SK-N-SH (cell line): Measurements from ENCODE around the gene KAT8.

Experiments used
- EZH2phosphoT487 ChIP-seq: fragments of 200-600 bp; sonication (generic); IDR thresholded peaks from 2 replicates; pipeline ENCODE4 v1.6.1; 2017; ENCODE audit warnings: low read depth, mixed run types, mild to moderate bottlenecking, antibody characterized with exemption, moderate library complexity, borderline replicate concordance
- FOSL2 ChIP-seq: IDR thresholded peaks from 2 replicates; pipeline ENCODE4 v1.4.0; 2012; ENCODE audit warnings: low read depth, mild to moderate bottlenecking, moderate library complexity, borderline replicate concordance
- MEF2A ChIP-seq: IDR thresholded peaks from 2 replicates; pipeline ENCODE4 v1.4.0; 2012; ENCODE audit warnings: low read depth, borderline replicate concordance
- POLR2AphosphoS5 ChIP-seq: IDR thresholded peaks from 2 replicates; pipeline ENCODE4 v1.6.1; 2012; ENCODE audit warnings: low read depth, low read length
- RAD21 ChIP-seq: IDR thresholded peaks from 2 replicates; pipeline ENCODE4 v1.6.1; 2012; ENCODE audit warnings: mild to moderate bottlenecking, low read length
- RCOR1 ChIP-seq: fragments of 150-350 bp; IDR thresholded peaks from 2 replicates; pipeline ENCODE4 v1.6.1; 2017; ENCODE audit warnings: antibody characterized with exemption, low read length
- RFX5 ChIP-seq: IDR thresholded peaks from 2 replicates; pipeline ENCODE4 v1.6.1; 2012; ENCODE audit warnings: mild to moderate bottlenecking, improper control_type of control experiment, low read length
- RXRA ChIP-seq: IDR thresholded peaks from 2 replicates; pipeline ENCODE4 v1.4.0; 2012; ENCODE audit warnings: low read depth, mild to moderate bottlenecking, borderline replicate concordance
- TF ChIP-seq, protein P1 (sequence below): fragments of 200-600 bp; sonication (generic); IDR thresholded peaks from 2 replicates; pipeline ENCODE4 v1.6.1; 2017; ENCODE audit warnings: antibody characterized with exemption, mild to moderate bottlenecking, moderate library complexity
- TF ChIP-seq, protein P2 (sequence below): IDR thresholded peaks from 2 replicates; pipeline ENCODE4 v1.4.0; 2012; ENCODE audit warnings: low read depth, borderline replicate concordance

DNA sequence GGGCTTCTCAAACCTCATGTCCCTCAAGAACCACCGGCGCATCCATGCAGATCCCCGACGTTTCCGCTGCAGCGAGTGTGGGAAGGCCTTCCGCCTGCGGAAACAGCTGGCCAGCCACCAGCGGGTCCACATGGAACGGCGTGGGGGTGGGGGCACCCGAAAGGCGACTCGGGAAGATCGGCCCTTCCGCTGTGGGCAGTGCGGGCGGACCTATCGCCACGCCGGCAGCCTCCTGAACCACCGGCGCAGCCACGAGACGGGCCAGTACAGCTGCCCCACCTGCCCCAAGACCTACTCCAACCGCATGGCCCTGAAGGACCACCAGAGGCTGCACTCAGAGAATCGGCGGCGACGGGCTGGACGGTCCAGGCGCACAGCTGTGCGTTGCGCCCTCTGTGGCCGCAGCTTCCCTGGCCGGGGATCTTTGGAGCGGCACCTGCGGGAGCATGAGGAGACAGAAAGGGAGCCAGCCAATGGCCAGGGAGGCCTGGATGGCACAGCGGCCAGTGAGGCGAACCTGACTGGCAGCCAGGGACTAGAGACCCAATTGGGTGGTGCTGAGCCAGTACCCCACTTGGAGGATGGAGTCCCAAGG lies 37.3 kb upstream of the KAT8 start:
- TF ChIP-seq RXRA (no peak), POLR2AphosphoS5 (no peak), EZH2phosphoT487 (no peak), RCOR1 (no peak), RAD21 (no peak), MEF2A (no peak), FOSL2 (no peak), RFX5 (no peak)
- TF ChIP-seq, protein P1, sequence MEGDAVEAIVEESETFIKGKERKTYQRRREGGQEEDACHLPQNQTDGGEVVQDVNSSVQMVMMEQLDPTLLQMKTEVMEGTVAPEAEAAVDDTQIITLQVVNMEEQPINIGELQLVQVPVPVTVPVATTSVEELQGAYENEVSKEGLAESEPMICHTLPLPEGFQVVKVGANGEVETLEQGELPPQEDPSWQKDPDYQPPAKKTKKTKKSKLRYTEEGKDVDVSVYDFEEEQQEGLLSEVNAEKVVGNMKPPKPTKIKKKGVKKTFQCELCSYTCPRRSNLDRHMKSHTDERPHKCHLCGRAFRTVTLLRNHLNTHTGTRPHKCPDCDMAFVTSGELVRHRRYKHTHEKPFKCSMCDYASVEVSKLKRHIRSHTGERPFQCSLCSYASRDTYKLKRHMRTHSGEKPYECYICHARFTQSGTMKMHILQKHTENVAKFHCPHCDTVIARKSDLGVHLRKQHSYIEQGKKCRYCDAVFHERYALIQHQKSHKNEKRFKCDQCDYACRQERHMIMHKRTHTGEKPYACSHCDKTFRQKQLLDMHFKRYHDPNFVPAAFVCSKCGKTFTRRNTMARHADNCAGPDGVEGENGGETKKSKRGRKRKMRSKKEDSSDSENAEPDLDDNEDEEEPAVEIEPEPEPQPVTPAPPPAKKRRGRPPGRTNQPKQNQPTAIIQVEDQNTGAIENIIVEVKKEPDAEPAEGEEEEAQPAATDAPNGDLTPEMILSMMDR: no peak
- TF ChIP-seq, protein P2, sequence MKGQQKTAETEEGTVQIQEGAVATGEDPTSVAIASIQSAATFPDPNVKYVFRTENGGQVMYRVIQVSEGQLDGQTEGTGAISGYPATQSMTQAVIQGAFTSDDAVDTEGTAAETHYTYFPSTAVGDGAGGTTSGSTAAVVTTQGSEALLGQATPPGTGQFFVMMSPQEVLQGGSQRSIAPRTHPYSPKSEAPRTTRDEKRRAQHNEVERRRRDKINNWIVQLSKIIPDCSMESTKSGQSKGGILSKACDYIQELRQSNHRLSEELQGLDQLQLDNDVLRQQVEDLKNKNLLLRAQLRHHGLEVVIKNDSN: no peak
